Measurements from ENCODE around the gene ACSL1.
"Not testable (repeated sequence)": the region's sequence is repeated elsewhere in the genome, so short reads cannot be mapped to it uniquely, and the experiment has no call there.

ACSL1 gene

GRCh38 chr4:184825896-184826690 is at the start of gene ACSL1:
ACSL1 (minus strand) TSS chr4:184825968; CDS start chr4:184803514, 22,454 bp downstream.
- DNase-seq (ENCODE audit: low spot score), result peak; percentile 29

GRCh38 chr4:184873054-184873453 is 47.3 kb upstream of the ACSL1 start:
- DNase-seq (ENCODE audit: low spot score), result no peak

GRCh38 chr4:184870718-184871117 is 45.0 kb upstream of the ACSL1 start:
- no peak for DNase-seq (ENCODE audit: low spot score)

- DNase-seq (ENCODE audit: low spot score), result no peak
Measured at GRCh38 chr4:184868623-184869022, 42.9 kb upstream of the ACSL1 start.

GRCh38 chr4:184863916-184864315 is 38.1 kb upstream of the ACSL1 start:
- DNase-seq (ENCODE audit: low spot score), result no peak

GRCh38 chr4:184861047-184861446 is 35.3 kb upstream of the ACSL1 start:
- no peak for DNase-seq (ENCODE audit: low spot score)

GRCh38 chr4:184860018-184860779 is 34.4 kb upstream of the ACSL1 start:
- no peak for DNase-seq (ENCODE audit: low spot score)

GRCh38 chr4:184857441-184858121 is 31.8 kb upstream of the ACSL1 start:
- DNase-seq (ENCODE audit: low spot score), result no peak

GRCh38 chr4:184856277-184856609 is 30.5 kb upstream of the ACSL1 start:
- DNase-seq (ENCODE audit: low spot score), result no peak

- DNase-seq (ENCODE audit: low spot score), result no peak
Measured at GRCh38 chr4:184854673-184855072, 28.9 kb upstream of the ACSL1 start.

- no peak for DNase-seq (ENCODE audit: low spot score)
Measured at GRCh38 chr4:184853436-184853835, 27.7 kb upstream of the ACSL1 start.

- DNase-seq (ENCODE audit: low spot score), result no peak
Measured at GRCh38 chr4:184851886-184852285, 26.1 kb upstream of the ACSL1 start.

GRCh38 chr4:184851200-184851541 is 25.4 kb upstream of the ACSL1 start:
- no peak for DNase-seq (ENCODE audit: low spot score)

GRCh38 chr4:184850431-184851199 is 24.8 kb upstream of the ACSL1 start:
- no peak for DNase-seq (ENCODE audit: low spot score)

- no peak for DNase-seq (ENCODE audit: low spot score)
Measured at GRCh38 chr4:184850018-184850417, 24.2 kb upstream of the ACSL1 start.

GRCh38 chr4:184849185-184849584 is 23.4 kb upstream of the ACSL1 start:
- no peak for DNase-seq (ENCODE audit: low spot score)

GRCh38 chr4:184848510-184848909 is 22.7 kb upstream of the ACSL1 start:
- DNase-seq (ENCODE audit: low spot score), result no peak

GRCh38 chr4:184846531-184846930 is 20.8 kb upstream of the ACSL1 start:
- no peak for DNase-seq (ENCODE audit: low spot score)

GRCh38 chr4:184845367-184846021 is 19.7 kb upstream of the ACSL1 start:
- no peak for DNase-seq (ENCODE audit: low spot score)

- no peak for DNase-seq (ENCODE audit: low spot score)
Measured at GRCh38 chr4:184844742-184845141, 19.0 kb upstream of the ACSL1 start.

GRCh38 chr4:184843984-184844554 is 18.3 kb upstream of the ACSL1 start:
- DNase-seq (ENCODE audit: low spot score), result no peak

GRCh38 chr4:184839075-184839399 is 13.3 kb upstream of the ACSL1 start:
- DNase-seq (ENCODE audit: low spot score), result not testable (repeated sequence)
